Omental fat pad (tissue), 4 donors: Measurements from ENCODE around the gene PRKCA. TPM values are rescaled to one million over a fixed set of nuclear protein-coding genes. Genes with fewer than 3 reads are reported as not detected.
"Not testable (repeated sequence)": the region's sequence is repeated elsewhere in the genome, so short reads cannot be mapped to it uniquely, and the experiment has no call there.

Source experiments
- ATAC-seq: fragments of 150-250 bp; one replicate; pipeline ENCODE4 v1.9.1; 2016; ENCODE audit warnings: mild to moderate bottlenecking, moderate library complexity; ENCODE audit not compliant: low FRiP score
- DNase-seq: peaks from one replicate; pipeline ENCODE4 v3.0.0-alpha.2; 2019; ENCODE audit warnings: low spot score
- CTCF ChIP-seq, 3 donors: fragments of 450-650 bp; IDR thresholded peaks; one replicate each; pipeline ENCODE4 v1.5.1; 2016 to 2017; ENCODE audit warnings: antibody characterized with exemption in 3 of 3, mild to moderate bottlenecking in 3 of 3, moderate library complexity in 2 of 3
- total RNA-seq, 4 donors: library from RNA; depleted of rRNA; stranded (reverse); fragments of >200 nt; gene quantifications; one replicate each; pipeline ENCODE4 v1.1.0, GENCODE V29; 2016

Gene PRKCA
- total RNA-seq = 10 to 100 TPM in 2 of 4 donors, 1 to 10 TPM in 2; 6.7 to 14.3 (median 10.3) TPM

- DNase-seq = peak; percentile 26
- no peak for TF ChIP-seq CTCF (IDR thresholded peaks at IDR 0.05)
These were observed at the start of gene PRKCA for GRCh38 chr17:66301864-66302741. TSS of gene PRKCA (plus strand) at chr17:66302613.

GRCh38 chr17:66253458-66253857 lies 49.0 kb upstream of the PRKCA start:
- not testable (repeated sequence) for ATAC-seq, DNase-seq

More at GRCh38 chr17:66301864-66302741, at the start of gene PRKCA:
- peak; percentile 88 for ATAC-seq

- ATAC-seq (peak; percentile 62), DNase-seq (no peak)
These were observed 47.3 kb upstream of the PRKCA start for GRCh38 chr17:66255112-66255511.

GRCh38 chr17:66255527-66255971 lies 46.9 kb upstream of the PRKCA start:
- no peak for DNase-seq
- ATAC-seq = no peak
- TF ChIP-seq CTCF (IDR thresholded peaks at IDR 0.05) = no peak

More at GRCh38 chr17:66255112-66255511, 47.3 kb upstream of the PRKCA start:
- TF ChIP-seq CTCF (IDR thresholded peaks at IDR 0.05) = peak in 1 of 3 donors; percentile 32

GRCh38 chr17:66260275-66260674 lies 42.1 kb upstream of the PRKCA start:
- ATAC-seq (no peak), DNase-seq (no peak)
- no peak for TF ChIP-seq CTCF (IDR thresholded peaks at IDR 0.05)

- TF ChIP-seq CTCF (IDR thresholded peaks at IDR 0.05) = no peak
- ATAC-seq (no peak), DNase-seq (no peak)
These were observed 41.7 kb upstream of the PRKCA start for GRCh38 chr17:66260688-66261087.

GRCh38 chr17:66262767-66263166 lies 39.6 kb upstream of the PRKCA start:
- TF ChIP-seq CTCF (IDR thresholded peaks at IDR 0.05) = no peak
- ATAC-seq (no peak), DNase-seq (no peak)
